K562 (cell line): ENCODE results near the gene DHX57. TPM values are rescaled to one million over a fixed set of nuclear protein-coding genes. Genes with fewer than 3 reads are reported as not detected.
A peak's percentile ranks its signal among the peaks of the same experiment; 100 is the strongest.

Source experiments
- ADNP ChIP-seq: fragments of 200-800 bp; sonication (Bioruptor generic); IDR thresholded peaks from 2 replicates; pipeline ENCODE4 v1.6.1; 2016; ENCODE audit warnings: missing genetic modification characterization, missing compliant biosample characterization
- ATF4 ChIP-seq: fragments of 450-650 bp; formaldehyde crosslinking; IDR thresholded peaks from 2 replicates; pipeline ENCODE4 v1.4.0; 2022; ENCODE audit warnings: mild to moderate bottlenecking, moderate library complexity
- BDP1 ChIP-seq: IDR thresholded peaks from 3 replicates; pipeline ENCODE4 v1.6.1; 2011; ENCODE audit not compliant: insufficient read length, insufficient read depth
- BMI1 ChIP-seq: fragments of 150-350 bp; IDR thresholded peaks from 2 replicates; pipeline ENCODE4 v1.6.1; 2014; ENCODE audit warnings: low read length
- CREB1 ChIP-seq, 2 experiments: sonication (generic) in 1 of 2; formaldehyde crosslinking in 1 of 2; IDR thresholded peaks; 2 replicates each; pipeline versions ENCODE4 v1.6.1 to v1.8.0; 2012 to 2022; ENCODE audit warnings: inconsistent platforms in 1 of 2, mild to moderate bottlenecking in 1 of 2, missing genetic modification reagents in 1 of 2, moderate library complexity in 1 of 2
- GTF2F1 ChIP-seq: IDR thresholded peaks from 2 replicates; pipeline ENCODE4 v1.6.1; 2011; ENCODE audit warnings: low read depth, low read length, improper control_type of control experiment
- HDAC1 ChIP-seq, 2 experiments: fragments of 450-650 bp; IDR thresholded peaks; 2 replicates each; pipeline ENCODE4 v1.6.1; 2016 to 2017; ENCODE audit warnings: inconsistent platforms in 1 of 2, mild to moderate bottlenecking in 1 of 2, moderate library complexity in 1 of 2
- HDAC6 ChIP-seq: IDR thresholded peaks from 2 replicates; pipeline ENCODE4 v1.6.1; 2012; ENCODE audit warnings: low read depth, mild to moderate bottlenecking, control low read depth, inconsistent platforms, low read length, moderate library complexity
- IRF1 ChIP-seq: sonication (generic); formaldehyde crosslinking; IDR thresholded peaks from 2 replicates; pipeline ENCODE4 v1.8.0; 2022; ENCODE audit warnings: missing genetic modification reagents, mild to moderate bottlenecking, borderline replicate concordance
- MYC ChIP-seq, 2 experiments: fragments of 250-450 bp in 1 of 2; sonication (Bioruptor Pico) in 1 of 2; IDR thresholded peaks; 2 replicates each; pipeline versions ENCODE4 v1.5.1 to v1.6.1; 2012 to 2021; ENCODE audit warnings: low read depth in 2 of 2, borderline replicate concordance in 1 of 2, improper control_type of control experiment in 1 of 2, low read length in 1 of 2, mild to moderate bottlenecking in 1 of 2, moderate library complexity in 1 of 2
- NCOA2 ChIP-seq, 2 experiments: fragments of 450-650 bp; IDR thresholded peaks; 2 replicates each; pipeline ENCODE4 v1.6.1; 2018; ENCODE audit warnings: mild to moderate bottlenecking in 2 of 2, moderate library complexity in 1 of 2; ENCODE audit not compliant: partially characterized antibody in 2 of 2
- NFRKB ChIP-seq: fragments of 450-650 bp; IDR thresholded peaks from 2 replicates; pipeline ENCODE4 v1.6.1; 2016; ENCODE audit warnings: low read depth
- PHB2 ChIP-seq: fragments of 450-650 bp; IDR thresholded peaks from 2 replicates; pipeline ENCODE4 v1.6.1; 2017; ENCODE audit warnings: low read depth
- SIRT6 ChIP-seq: IDR thresholded peaks from one replicate; pipeline ENCODE4 v1.6.1; 2012; ENCODE audit warnings: low read depth, mild to moderate bottlenecking, control low read depth, inconsistent platforms, low read length, moderate library complexity
- SPI1 ChIP-seq: IDR thresholded peaks from 2 replicates; pipeline ENCODE4 v1.6.1; 2011; ENCODE audit warnings: low read depth, low read length, control low read depth, borderline replicate concordance
- TCF15 ChIP-seq: fragments of 250-450 bp; sonication (Bioruptor Pico); IDR thresholded peaks from 2 replicates; pipeline ENCODE4 v1.8.0; 2022; ENCODE audit warnings: moderate library complexity, mild to moderate bottlenecking, inconsistent platforms
- TRIM24 ChIP-seq, 2 experiments: fragments of 450-650 bp; IDR thresholded peaks; 2 replicates each; pipeline ENCODE4 v1.6.1; 2016
- ZNF121 ChIP-seq: sonication (generic); formaldehyde crosslinking; conservative IDR thresholded peaks from 2 replicates; pipeline ENCODE4 v1.8.0; 2022; ENCODE audit warnings: missing genetic modification reagents
- ZNF436 ChIP-seq: fragments of 250-450, 450-650 bp; sonication (Bioruptor Pico); formaldehyde crosslinking; IDR thresholded peaks from 2 replicates; pipeline ENCODE4 v1.7.0; 2020; ENCODE audit warnings: mild to moderate bottlenecking
- ZNF778 ChIP-seq: fragments of 450-650 bp; formaldehyde crosslinking; IDR thresholded peaks from 2 replicates; pipeline ENCODE4 v1.4.0; 2020; ENCODE audit warnings: mild to moderate bottlenecking, moderate library complexity
- polyA plus RNA-seq, 8 experiments: library from polyadenylated mRNA; depleted of rRNA in 4 of 8; stranded (reverse) in 5 of 8; unstranded in 3 of 8; fragments of >200 nt; fragmentation: Nextera tagmentation in 2 of 8; fragmentation: Illumina TruSeq in 1 of 8; extraction: Ambion mirVana in 2 of 8; extraction: Trizol in 1 of 8; gene quantifications; 2 replicates each; pipeline versions ENCODE4 v1.2.1 to v1.2.3, GENCODE V29; 2011 to 2014; ENCODE audit warnings: inconsistent platforms in 1 of 8, missing spikeins in 1 of 8
- total RNA-seq, 7 experiments: library from RNA; depleted of rRNA in 6 of 7; stranded (reverse); fragments of >200 nt in 6 of 7; fragmentation: Illumina TruSeq in 2 of 7; extraction: Trizol in 2 of 7; gene quantifications; 2 replicates each; pipeline versions ENCODE4 v1.2.1 to v1.2.3, GENCODE V29; 2011 to 2021; ENCODE audit warnings: low replicate concordance in 1 of 7
- TF ChIP-seq, protein P1 (sequence below), 2 experiments: fragments of 450-650 bp in 1 of 2; sonication (generic) in 1 of 2; formaldehyde crosslinking in 1 of 2; IDR thresholded peaks in 1 of 2; conservative IDR thresholded peaks in 1 of 2; 2 replicates each; pipeline versions ENCODE4 v1.6.1 to v1.8.1; 2016 to 2023; ENCODE audit warnings: mild to moderate bottlenecking in 2 of 2, moderate library complexity in 2 of 2, inconsistent platforms in 1 of 2, missing genetic modification reagents in 1 of 2
- TF ChIP-seq, protein P2 (sequence below): fragments of 250-450 bp; sonication (Bioruptor Pico); IDR thresholded peaks from 2 replicates; pipeline ENCODE4 v1.6.1; 2021; ENCODE audit warnings: mild to moderate bottlenecking
- TF ChIP-seq, protein P3 (sequence below): fragments of 450-650 bp; formaldehyde crosslinking; IDR thresholded peaks from 2 replicates; pipeline ENCODE4 v1.4.0; 2022; ENCODE audit warnings: missing genetic modification characterization

Gene DHX57
- total and polyA plus RNA-seq, 9 of the 15 experiments (the other 6 are each of a cell fraction or from before 2014, with no cell fraction given), result 7.4 to 23.6 (median 17.9) TPM

DNA sequence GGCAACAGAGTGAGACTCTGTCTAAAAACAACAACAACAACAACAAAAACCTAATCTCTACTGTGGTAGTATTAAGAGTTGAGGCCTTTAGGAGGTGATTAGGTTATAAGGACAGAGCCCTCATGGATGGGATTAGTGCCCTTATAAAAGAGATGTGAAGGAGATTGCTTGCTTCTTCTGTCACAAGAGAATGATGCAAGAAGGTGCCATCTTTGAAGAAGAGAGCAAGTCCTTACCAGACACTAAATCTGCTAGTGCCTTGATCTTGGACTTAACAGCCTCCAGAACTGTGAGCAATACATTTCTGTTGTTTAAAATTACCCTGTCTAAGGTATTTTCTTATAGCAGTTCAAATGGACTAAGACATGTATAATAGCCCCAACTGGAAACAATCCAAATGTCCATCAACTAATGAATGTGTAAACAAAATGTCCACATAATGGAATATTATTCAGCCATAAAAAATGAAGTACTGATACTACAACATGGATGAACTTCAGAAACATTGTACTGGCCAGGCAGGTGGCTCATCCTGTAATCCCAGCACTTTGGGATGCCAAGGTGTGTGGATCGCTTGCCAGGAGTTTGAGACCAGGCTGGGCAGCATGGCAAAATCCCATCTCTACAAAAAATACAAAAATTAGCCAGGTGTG is 12.3 kb upstream of the DHX57 start (continued):
- TF ChIP-seq NCOA2 (IDR thresholded peaks at IDR 0.05; ENCODE audit: partially characterized antibody in 2 of 2) (no peak), CREB1 (IDR thresholded peaks at IDR 0.05) (no peak), CREB1 (CRISPR knock-in tag; IDR thresholded peaks at IDR 0.05) (no peak), GTF2F1 (no peak), TCF15 (CRISPR knock-in tag) (no peak), BMI1 (no peak), TRIM24 (IDR thresholded peaks at IDR 0.05) (peak; percentile 86 to 90; a peak in 2 of 4 replicates), ZNF436 (CRISPR knock-in tag) (no peak), BDP1 (no peak), ZNF778 (CRISPR knock-in tag) (no peak), ADNP (no peak), SIRT6 (no peak), IRF1 (no peak), ZNF121 (CRISPR knock-in tag) (peak; percentile 34; the same call in 1 of the 2 replicates), HDAC6 (no peak), NFRKB (no peak), MYC (IDR thresholded peaks at IDR 0.05; ENCODE audit: low read depth, low read length) (no peak), MYC (CRISPR knock-in tag; IDR thresholded peaks at IDR 0.05; ENCODE audit: borderline replicate concordance, low read depth) (no peak), ATF4 (CRISPR knock-in tag) (no peak), HDAC1 (IDR thresholded peaks at IDR 0.05) (no peak), PHB2 (no peak), SPI1 (no peak)
- TF ChIP-seq, protein P1, sequence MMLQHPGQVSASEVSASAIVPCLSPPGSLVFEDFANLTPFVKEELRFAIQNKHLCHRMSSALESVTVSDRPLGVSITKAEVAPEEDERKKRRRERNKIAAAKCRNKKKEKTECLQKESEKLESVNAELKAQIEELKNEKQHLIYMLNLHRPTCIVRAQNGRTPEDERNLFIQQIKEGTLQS (IDR thresholded peaks at IDR 0.05), result peak; percentile 38
- TF ChIP-seq, protein P1 (CRISPR knock-in tag; conservative IDR thresholded peaks at IDR 0.05), result no peak
- TF ChIP-seq, protein P2, sequence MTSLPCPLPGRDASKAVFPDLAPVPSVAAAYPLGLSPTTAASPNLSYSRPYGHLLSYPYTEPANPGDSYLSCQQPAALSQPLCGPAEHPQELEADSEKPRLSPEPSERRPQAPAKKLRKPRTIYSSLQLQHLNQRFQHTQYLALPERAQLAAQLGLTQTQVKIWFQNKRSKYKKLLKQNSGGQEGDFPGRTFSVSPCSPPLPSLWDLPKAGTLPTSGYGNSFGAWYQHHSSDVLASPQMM, result no peak
- TF ChIP-seq, protein P3, sequence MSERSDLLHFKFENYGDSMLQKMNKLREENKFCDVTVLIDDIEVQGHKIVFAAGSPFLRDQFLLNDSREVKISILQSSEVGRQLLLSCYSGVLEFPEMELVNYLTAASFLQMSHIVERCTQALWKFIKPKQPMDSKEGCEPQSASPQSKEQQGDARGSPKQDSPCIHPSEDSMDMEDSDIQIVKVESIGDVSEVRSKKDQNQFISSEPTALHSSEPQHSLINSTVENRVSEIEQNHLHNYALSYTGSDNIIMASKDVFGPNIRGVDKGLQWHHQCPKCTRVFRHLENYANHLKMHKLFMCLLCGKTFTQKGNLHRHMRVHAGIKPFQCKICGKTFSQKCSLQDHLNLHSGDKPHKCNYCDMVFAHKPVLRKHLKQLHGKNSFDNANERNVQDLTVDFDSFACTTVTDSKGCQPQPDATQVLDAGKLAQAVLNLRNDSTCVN, result no peak
